ENCODE results near the gene PTCD1.

Gene PTCD1, protein sequence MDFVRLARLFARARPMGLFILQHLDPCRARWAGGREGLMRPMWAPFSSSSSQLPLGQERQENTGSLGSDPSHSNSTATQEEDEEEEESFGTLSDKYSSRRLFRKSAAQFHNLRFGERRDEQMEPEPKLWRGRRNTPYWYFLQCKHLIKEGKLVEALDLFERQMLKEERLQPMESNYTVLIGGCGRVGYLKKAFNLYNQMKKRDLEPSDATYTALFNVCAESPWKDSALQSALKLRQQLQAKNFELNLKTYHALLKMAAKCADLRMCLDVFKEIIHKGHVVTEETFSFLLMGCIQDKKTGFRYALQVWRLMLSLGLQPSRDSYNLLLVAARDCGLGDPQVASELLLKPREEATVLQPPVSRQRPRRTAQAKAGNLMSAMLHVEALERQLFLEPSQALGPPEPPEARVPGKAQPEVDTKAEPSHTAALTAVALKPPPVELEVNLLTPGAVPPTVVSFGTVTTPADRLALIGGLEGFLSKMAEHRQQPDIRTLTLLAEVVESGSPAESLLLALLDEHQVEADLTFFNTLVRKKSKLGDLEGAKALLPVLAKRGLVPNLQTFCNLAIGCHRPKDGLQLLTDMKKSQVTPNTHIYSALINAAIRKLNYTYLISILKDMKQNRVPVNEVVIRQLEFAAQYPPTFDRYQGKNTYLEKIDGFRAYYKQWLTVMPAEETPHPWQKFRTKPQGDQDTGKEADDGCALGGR

DNA sequence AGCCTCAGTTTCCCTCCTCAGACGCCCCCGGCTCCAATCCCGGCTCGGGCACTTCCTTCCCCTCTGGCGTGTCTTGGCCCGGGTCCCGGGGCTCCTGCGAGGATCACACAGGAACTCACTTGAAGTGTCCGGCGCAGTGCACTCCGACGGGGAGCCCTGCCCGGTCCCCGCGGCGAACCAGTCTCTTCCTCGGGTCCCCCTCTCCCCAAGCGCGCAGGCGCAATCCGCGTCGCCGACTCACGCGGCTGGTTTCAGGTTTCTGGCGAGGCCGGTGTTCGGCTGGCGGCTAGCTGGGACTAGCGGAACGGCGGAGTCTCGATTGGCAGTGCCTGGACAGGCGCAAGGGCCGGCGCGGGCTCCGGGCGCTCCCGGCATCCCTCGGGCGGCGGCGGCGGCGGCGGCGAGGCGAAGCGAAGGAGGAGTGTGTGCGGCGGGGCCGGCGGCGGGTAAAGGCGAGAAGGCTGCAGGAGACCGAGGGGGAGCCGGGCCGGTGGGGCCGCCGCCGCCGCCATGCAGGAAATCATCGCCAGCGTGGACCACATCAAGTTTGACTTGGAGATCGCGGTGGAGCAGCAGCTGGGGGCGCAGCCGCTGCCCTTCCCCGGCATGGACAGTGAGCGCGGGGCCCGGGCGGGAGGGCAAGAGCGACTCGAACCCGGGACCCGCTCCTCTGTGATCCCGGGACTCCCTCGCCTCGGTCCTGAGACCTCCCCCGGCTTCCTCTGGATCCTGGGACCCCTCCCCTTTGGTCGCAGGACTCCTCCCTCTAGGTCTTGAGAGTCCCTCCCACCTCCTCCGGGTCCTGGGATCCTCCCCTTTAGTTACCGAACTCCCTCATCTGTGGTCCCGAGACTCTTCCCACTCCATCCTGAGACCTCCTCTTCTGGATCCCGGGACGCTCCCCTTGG lies at the start of gene PTCD1, which contains the start of gene CPSF4:
Gene PTCD1 (minus strand): TSS at position 226 of the 908 bp plus-strand sequence. CDS start 3,556 bp downstream, outside the sequence.
Gene CPSF4 (plus strand): TSS at position 371 of the 908 bp plus-strand sequence. CDS start 140 bp downstream, at position 511.
- DNase-seq = peak; percentile 55 to 77

DNA sequence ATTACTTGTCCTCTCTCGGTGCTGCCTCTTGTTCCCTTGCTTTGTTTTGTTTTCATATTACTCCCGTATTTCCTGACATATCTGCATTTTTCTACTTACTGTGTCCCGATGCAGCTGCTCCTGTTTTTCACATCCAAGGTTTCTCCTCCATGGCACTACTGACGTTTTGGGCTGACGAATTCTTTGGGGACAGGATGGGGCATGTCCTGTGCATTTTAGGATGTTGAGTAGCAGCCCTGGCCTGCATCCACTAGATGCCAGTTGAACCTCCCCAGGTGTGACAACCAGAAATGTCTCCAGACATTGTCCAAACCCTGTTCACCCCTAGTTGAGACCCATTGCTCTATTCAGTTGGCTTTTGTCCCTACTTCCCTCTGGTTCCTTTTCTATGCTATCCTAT lies 46.5 kb upstream of the PTCD1 start:
- no peak for DNase-seq

DNA sequence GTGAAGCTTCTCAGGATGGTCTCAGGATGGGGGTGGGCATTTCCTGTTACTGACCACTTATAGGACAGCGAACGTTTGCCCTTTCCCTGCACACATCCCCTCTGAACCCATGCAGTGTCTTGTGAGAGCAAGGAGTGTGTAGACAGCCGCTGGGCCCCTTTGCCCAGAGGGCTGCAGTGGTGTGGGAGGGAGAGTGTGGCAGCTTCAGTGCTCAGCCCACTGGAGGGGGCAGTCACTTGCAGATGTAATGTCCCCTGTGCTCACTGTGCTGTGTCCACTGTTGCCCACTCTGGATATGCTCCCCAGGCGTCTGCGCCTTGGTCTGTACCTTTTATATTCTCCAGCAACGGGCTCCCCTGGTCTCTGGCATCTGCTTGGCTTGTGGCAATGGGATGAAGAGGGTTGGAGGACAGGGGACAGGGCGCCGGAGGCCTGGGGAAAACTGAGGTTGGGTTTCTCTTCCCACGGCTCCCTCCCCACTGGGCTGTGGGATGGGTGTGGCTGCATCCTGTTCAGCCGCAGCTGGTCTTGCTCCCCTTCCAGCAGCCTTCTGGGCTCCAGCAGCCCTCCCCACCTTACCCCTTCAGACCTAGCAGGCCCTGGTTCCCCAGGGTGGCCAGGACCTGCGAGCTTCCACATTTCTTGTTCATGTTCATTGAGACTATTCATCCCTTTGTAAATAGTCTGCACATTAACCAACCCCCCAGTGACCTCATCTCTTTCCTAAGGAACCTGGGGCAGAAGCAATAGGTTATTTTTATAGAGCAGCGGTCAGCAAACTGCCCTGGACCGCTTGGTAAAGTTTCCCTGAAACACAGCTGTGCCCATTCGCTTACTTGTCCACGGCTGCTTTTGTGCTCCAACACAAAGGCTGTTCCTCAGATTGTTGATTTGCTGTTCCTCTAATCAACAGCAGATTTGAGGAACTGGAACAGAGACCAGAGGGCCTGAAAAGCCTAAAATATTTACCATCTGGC lies 40.2 kb upstream of the PTCD1 start:
- DNase-seq = no peak

DNA sequence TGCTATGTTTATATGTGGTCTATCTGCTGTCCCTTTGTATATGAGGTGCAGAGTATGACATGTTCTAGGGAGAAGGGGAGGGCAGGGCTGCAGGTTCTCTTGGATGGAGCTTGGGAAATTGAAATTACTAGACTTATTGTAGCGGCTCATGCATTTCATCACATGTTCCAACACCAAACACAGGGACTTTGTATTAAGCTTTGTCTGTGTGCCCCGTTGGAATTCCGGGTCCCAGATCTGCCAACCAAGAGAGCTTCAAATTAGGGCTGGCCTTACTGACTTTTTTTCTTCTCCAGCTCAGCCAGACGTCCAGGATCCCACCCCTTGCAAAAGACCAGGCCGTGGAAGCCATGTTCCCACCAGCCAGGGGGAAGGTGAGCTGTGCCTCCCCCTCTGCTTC lies 37.5 kb upstream of the PTCD1 start:
- no peak for DNase-seq

DNA sequence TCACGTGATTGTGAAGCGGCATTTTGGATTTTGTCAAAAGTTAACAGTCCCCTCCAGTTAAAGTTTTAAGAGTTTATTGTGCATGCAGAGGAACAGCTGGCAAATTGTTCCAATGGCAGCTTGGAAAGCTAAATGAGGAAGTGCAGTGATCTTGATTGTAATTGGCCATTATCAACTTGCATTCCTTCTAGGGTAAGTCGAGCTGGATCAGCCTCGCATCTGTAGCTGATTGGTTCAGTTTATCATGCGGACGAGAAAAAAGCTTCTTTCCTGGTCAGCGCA lies 34.7 kb upstream of the PTCD1 start:
- no peak for DNase-seq

DNA sequence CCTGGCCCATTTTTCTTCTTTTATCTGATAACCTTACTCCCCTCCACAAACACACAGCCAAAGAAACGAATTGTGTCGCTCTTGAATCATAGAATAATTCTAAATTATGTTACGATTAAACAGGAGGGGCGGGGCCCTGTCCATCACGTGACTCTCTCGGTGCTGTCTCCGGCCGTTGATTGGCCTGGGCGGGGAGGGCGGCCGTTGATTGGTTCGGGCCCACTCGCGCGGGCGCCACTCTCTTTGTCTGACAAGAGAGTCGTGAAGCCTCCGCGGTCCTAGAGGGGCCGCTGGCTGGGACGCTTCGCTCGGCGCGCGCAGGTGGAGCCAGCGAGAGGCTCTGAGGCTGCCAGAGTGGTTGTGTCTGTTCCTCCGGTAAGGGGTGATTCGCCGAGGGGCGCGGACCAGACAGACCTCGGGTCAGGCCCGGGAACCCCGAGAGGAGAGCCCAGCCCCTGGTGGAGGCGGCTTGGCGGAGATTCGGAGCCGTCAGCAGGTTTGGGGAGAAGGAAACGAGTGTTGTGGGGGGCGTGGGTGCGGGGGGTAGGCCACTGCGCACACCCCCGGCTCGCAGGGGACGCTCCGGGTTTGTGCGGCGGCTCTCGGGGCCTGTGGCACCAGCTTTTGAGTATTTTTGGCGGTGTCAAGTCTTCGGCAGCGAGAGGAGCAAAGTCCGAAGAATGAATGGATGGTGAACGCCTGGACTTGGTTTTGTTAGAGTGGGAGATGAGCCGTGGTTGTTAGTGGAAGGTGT lies 34.1 kb upstream of the PTCD1 start, which contains the start of gene ZNF789:
Gene ZNF789 (plus strand): TSS at position 330 of the 754 bp plus-strand sequence. CDS start 3,567 bp downstream, outside the sequence.
- peak; percentile 49 to 89 for DNase-seq

DNA sequence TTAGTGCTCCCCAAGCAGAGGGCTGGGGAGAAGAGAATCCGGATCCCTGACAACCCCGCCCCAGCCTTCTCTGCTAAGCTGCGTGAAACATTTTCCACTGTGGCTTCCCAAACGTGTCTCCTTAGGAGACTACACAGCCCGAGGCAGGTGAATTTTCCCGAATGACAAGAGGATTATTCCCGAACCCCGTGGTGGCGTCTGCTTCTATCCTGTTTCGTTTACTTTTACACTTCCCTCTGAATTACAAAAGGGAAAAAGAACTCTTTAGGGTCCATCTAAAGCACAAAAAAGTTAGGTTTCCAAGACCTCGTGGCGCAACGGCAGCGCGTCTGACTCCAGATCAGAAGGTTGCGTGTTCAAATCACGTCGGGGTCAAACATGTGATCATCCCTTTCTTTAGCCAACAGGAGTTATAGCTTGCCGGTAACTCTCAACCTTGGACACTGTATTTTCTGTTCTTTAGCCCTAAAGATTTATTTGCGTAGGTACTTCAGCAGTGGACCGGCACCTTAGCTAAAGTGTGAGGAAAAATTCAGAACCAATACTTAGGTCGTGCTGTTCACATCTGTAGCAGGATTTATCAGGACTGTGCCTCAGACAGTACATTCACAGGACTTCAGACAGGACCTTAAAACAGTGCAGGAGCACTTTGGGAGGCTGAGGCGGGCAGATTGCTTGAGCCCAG lies 30.9 kb upstream of the PTCD1 start:
- no peak for DNase-seq

DNA sequence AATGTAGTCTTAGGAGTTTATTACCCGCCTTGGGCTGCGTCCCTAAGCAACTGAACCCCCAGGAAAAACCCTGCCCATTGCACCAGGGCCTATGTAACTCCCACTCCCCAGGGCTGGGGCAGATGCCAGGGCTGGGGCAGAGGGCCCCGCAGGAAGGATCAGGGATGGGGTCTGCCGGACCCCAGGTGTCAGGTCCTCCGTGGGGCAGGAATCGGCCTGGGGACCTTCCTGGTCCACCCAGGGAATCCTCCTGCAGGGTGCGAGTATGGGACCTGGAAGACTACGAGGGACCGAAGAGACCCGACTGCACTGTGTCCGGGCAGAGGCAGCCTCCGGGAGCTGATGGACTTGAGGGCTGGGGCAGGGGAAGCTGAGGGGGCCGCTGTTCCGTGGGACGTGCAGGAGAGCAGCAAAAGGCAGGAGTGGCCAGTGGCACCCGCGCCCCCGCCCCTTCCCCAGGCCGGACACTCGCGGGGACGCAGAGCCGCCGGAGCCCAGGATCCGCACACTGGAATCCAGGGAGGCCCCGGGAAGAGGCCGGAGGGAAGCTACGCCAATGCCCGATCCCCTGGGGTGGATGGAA lies 29.8 kb upstream of the PTCD1 start:
- no peak for DNase-seq

DNA sequence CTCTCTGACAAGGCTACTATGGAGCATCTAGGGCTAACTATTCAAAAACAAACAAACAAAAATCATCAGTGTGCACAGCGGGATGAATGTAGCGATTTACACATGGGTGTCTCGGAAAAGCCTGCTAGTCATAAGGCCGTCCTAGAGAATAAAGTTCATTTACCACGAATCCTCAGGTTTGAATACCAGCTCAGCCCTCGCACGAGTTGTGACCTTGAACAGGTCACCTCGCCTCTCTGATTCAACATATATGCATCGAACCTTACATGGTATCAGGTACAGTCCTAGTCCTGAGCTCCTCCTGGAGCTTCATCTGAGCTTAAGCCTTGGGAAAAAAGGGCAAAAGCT lies 26.8 kb upstream of the PTCD1 start:
- DNase-seq = no peak

DNA sequence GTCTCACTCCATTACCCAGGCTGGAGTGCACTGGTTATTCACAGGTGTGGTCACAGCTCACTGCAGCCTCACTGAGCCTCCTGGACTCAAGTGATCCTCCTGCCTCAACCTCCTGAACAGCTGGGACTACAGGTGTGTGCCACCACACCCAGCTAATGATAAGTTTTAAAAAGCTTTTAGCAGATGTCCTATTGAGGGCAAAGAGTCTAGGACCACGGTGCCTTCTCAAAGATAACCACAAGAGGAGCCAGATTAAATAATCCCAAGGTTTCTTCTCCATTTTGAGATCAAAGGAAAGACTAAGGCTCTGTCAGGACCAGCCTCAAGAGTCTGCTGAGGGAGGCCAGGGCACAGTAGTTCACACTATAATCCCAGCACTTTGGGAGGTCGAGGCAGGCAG lies 22.6 kb upstream of the PTCD1 start:
- DNase-seq = no peak

DNA sequence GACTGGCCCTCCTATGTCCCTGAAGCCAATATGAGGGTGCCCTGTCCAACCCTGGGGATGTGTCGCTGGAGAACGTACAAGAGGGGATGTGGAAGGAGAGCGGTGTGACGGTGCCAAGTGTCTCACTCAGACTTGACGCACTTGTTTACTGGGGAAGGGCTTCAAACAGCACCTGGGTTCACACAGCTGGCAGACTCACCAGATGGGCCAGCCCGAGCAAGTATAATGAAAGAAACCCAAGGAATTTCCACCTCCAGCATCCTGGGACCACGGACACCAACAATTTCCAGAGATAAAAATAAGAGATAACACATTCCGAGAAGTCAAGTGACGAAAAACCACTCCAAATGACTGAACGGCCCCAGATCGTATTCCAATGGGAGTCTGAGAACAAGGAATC lies 22.1 kb upstream of the PTCD1 start:
- DNase-seq = no peak

DNA sequence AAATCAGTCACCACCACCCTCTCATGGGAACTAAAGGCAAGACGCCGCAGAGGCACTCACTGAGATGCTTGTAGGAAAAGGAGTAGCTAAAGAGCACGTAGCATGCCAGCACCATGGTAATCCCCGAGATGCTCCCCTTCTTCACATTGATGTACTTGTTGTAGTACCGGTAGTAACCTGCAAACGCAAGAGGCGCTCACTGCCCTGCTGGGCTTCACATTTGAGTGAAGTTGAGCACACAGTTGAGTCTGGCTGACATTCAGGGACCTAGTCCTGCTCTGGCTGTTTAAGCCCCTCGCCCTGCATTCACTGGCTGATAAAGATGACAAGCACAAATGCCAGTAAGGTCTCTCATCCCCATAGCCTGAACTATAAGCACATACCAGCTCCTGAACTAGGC lies 20.5 kb upstream of the PTCD1 start:
- no peak for DNase-seq

DNA sequence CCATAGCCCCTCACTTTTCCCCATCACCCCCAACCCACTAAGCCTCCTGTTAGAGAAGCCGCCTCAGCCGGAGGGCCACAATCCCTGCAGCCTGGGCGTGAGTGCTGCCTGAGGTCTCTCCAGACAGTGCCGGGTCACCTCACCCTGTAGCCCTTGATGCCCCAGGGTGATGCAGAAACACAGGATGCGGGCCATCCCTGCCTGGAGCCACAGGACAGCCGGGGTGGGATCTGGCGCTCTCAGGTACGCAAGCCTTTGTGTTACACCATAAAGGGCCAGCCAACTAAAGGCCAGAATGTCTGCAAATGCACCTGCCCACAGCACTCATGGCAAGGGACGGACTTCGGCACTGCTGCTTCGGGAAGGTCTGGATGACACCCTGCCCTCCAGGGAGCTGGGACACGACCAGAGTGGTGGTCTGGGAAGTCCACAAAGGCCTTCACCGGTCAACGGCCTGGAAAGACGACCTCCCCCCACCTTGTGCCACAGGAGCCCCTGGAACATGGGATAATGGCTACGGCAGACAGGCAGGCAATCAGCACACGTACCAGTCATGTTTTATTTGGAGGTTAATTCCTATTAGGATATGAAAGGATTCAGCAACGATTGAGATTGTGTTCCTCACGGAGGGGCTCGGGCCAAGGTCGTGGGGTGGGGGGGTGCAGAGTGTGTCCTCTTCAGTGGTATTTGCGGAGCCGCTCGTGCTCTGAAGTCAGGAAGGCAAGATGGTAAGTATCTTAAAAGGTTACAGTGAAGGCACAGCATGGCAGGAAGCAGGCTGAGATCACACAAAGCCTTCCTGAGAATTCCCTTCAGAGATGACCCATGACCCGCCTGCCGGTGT lies 19.3 kb upstream of the PTCD1 start:
- DNase-seq = no peak

DNA sequence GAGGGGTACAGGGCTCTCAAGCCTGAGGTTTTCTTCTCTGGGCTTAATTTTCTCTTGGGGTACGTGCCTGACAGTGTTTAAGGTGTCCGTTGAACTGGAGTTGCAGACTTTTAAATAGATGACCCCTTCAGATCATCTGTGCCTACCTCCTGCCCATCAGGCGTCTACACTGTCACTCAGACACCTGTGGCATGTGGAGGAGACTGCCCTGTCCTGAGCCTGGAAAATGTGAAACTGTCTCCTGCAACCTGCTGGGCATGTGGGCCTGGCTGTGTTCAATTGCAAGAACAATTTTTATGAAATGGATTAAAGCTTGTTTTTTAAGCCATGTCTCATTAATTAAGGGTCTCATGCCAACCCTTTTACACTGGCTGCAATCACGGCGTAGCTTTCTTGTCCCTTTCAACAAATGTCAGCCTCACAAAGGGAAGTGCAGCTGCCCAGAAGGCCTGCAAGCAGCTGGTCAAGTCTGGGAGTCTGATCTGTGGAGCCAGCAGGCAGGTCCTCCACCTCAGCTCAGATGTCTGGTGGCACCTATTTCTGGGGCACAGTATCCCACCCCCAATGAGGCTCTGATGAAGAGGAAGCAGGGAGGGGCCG lies 18.6 kb upstream of the PTCD1 start:
- DNase-seq = no peak

DNA sequence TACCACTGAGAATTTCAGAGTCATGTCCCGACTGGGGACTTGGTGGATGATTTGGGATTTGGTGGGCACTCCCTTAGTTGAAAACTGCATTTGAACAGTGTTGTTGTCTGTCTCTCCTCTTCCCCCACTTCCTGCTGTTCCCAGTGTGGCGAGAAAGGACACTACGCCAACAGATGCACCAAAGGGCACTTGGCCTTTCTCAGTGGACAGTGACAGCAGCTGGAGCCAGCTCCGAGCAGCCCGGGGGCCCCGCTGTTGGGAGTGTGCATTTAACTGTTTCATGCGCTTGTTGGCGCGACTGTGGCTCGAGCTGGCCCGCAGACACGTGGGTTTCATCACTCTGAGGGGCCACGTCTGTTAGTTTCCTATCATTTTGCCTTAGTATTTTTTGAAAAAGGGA lies 17.7 kb upstream of the PTCD1 start:
- DNase-seq = no peak

DNA sequence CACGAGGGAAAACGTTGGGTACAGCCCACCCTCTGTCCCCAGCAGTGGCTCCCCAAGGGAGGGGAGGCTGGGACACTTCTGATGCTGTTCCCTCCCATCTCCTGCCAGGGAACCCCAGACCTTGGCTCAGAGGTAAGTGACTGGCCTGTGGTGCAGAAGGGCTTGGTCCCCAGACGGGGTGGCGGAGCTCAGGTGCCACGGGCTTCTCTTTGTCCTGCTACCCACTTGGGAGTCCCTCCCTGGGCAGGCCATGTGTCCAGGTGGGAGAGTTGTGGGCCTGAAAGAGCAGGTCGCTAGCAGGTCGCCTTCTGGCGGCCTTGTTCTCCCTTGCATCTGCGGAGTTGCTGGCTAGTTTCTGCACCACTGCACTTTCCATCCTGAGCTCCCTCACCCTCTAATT lies 17.3 kb upstream of the PTCD1 start:
- DNase-seq = no peak

DNA sequence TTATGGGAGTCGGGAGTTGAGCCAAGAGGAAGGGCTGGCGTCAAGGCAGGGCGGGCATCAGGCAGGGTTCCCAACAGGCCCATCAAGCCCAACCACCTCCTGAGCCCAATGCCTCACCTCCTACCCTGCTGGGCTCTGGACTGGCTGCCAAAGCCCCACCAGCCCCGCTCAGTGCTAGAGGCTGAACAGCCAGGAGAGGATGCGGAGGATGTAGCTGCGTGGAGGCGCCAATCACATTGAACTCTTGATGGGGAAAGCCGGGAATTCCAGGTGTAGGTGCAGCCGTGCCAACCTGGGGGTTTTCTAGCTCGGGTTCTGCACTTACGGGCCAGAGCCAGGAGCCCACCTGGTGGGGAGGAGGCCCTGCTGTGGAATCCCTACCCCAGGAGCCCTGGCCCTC lies 14.5 kb upstream of the PTCD1 start:
- DNase-seq = no peak

DNA sequence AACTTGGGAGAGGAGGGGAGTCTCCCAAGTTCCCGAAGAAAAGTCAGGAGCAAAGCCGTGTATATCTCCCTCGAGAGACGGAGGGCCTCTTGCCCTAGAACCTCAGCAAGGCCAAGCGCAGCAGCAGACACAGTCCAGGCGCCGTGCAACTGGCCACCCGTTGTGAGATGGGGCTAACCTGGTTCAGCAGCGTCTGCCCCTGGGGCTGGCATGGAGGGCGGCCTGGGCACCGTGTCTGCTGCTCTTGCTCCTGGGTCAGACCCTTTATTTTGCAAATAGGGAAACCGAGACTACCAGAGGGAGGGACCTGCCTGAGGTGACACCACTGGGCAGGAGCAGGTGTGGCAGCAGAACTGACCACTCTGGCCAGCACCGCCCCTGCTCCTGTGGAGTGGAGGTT lies 13.9 kb upstream of the PTCD1 start:
- DNase-seq = no peak

DNA sequence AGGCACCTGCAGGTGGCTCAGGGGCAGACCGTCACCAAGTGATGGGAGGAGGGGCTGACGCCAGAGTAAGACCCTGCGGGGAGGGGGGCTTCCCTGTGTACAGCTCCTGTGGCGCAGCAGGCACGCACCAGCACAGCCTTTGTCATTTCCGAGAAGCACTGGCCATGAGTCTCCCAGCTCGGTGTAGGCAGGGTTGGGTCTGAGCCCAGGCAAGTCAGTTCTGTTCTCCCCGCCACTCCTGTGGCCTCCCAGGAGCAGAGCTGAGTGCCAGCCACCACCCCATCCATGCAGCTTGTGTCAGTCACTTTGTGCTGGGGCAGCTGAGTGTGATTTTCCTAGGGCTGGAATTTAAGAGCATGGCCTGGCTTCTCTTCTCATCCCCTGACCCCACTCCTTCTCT lies 13.3 kb upstream of the PTCD1 start:
- DNase-seq = no peak

All from cerebellar nuclear complex (tissue), 1 donor.